OCI-LY1 (cell line): Measurements from ENCODE around the gene CLEC4E.

Experiments used
- H2AFZ ChIP-seq: fragments of 200-600 bp; sonication (generic), shearing (Covaris generic); 2 replicates; pipeline ENCODE4 v1.6.0; 2014; ENCODE audit warnings: antibody characterized with exemption, mild to moderate bottlenecking, low read length
- H3F3A ChIP-seq: fragments of 200-600 bp; sonication (generic), shearing (Covaris generic); 2 replicates; pipeline ENCODE4 v1.6.0; 2014; ENCODE audit warnings: mild to moderate bottlenecking, antibody characterized with exemption, low read length, moderate library complexity; ENCODE audit not compliant: insufficient read depth
- H3K27ac ChIP-seq: fragments of 200-600 bp; sonication (generic); 2 replicates; pipeline ENCODE4 v1.5.1; 2014; ENCODE audit warnings: low read length, mixed run types, mild to moderate bottlenecking, low read depth; ENCODE audit not compliant: poor library complexity, severe bottlenecking
- H3K27me3 ChIP-seq: fragments of 200-600 bp; sonication (generic); 2 replicates; pipeline ENCODE4 v1.6.0; 2014; ENCODE audit warnings: antibody characterized with exemption, mild to moderate bottlenecking, low read length, moderate library complexity; ENCODE audit not compliant: insufficient read depth
- H3K36me3 ChIP-seq: fragments of 200-600 bp; sonication (generic); 2 replicates; pipeline ENCODE4 v1.6.1; 2014; ENCODE audit warnings: mild to moderate bottlenecking, antibody characterized with exemption, low read length, moderate library complexity, mixed read lengths; ENCODE audit not compliant: insufficient read depth
- H3K4me1 ChIP-seq: fragments of 200-600 bp; sonication (generic); 2 replicates; pipeline ENCODE4 v1.5.1; 2014; ENCODE audit warnings: mild to moderate bottlenecking, low read length, moderate library complexity; ENCODE audit not compliant: insufficient read depth, severe bottlenecking
- H3K4me2 ChIP-seq: fragments of 200-600 bp; sonication (generic), shearing (Covaris generic); 2 replicates; pipeline ENCODE4 v1.6.1; 2014; ENCODE audit warnings: low read length
- H3K4me3 ChIP-seq: fragments of 200-600 bp; sonication (generic); 2 replicates; pipeline ENCODE4 v1.5.1; 2014; ENCODE audit warnings: low read length, low read depth, mild to moderate bottlenecking, mixed read lengths; ENCODE audit not compliant: poor library complexity, severe bottlenecking
- H3K79me2 ChIP-seq: fragments of 200-600 bp; shearing (Covaris generic); 2 replicates; pipeline ENCODE4 v1.6.1; 2016; ENCODE audit warnings: mixed run types, low read length, mixed read lengths; ENCODE audit not compliant: insufficient read depth
- H3K9ac ChIP-seq: fragments of 200-600 bp; sonication (generic), shearing (Covaris generic); 2 replicates; pipeline ENCODE4 v1.6.1; 2014; ENCODE audit warnings: mild to moderate bottlenecking, low read length, mixed read lengths
- H3K9me2 ChIP-seq: fragments of 200-600 bp; sonication (generic), shearing (Covaris generic); 2 replicates; pipeline ENCODE4 v1.6.1; 2014; ENCODE audit warnings: low read depth, mild to moderate bottlenecking, low read length, mixed read lengths
- H3K9me3 ChIP-seq: fragments of 200-600 bp; shearing (Covaris generic); 2 replicates; pipeline ENCODE4 v1.6.1; 2014; ENCODE audit warnings: low read length, mixed read lengths
- H4K20me1 ChIP-seq: fragments of 200-600 bp; sonication (generic), shearing (Covaris generic); 2 replicates; pipeline ENCODE4 v1.6.0; 2016; ENCODE audit warnings: mild to moderate bottlenecking, low read length; ENCODE audit not compliant: insufficient read depth
- EZH2 ChIP-seq: fragments of 200-600 bp; sonication (generic), shearing (Covaris generic); IDR thresholded peaks from 2 replicates; pipeline ENCODE4 v1.8.0; 2017; ENCODE audit warnings: borderline replicate concordance, mixed run types, mild to moderate bottlenecking, antibody characterized with exemption, low read length, moderate library complexity, mixed read lengths
- TF ChIP-seq, protein P1 (sequence below): fragments of 200-600 bp; sonication (generic), shearing (Covaris generic); IDR thresholded peaks from 2 replicates; pipeline ENCODE4 v1.5.1; 2017; ENCODE audit warnings: mild to moderate bottlenecking, antibody characterized with exemption, low read length, moderate library complexity, mixed read lengths

CLEC4E gene

DNA sequence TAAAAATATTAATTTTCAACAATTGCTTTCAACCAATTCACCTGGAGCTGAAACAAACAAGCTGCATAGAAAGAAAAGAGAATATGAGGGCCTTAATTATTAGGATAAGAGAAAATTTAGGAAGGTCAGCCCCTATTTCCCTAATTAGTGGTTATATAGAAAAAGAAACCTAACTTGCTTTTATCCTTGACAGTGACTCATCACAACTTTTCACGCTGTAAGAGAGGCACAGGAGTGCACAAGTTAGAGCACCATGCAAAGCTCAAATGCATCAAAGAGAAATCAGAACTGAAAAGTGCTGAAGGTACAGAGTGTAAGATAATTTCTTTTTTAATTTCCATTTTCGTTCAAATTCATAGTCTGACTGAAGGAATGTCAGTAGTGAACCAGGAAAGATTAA is 22.7 kb downstream of the CLEC4E start:
- Histone ChIP-seq H3K4me2 (no peak overlapping the region), H2AFZ (no peak overlapping the region), H4K20me1 (no peaks in the 10 kb centered on the region), H3K27me3 (no peaks in the 10 kb centered on the region), H3K27ac (no peak overlapping the region), H3K36me3 (no peaks in the 10 kb centered on the region), H3K79me2 (no peaks in the 10 kb centered on the region), H3K9me3 (no peaks in the 10 kb centered on the region), H3K4me1 (no peaks in the 10 kb centered on the region), H3K4me3 (no peak overlapping the region), H3K9ac (no peak overlapping the region), H3K9me2 (no peaks in the 10 kb centered on the region), H3F3A (no peaks in the 10 kb centered on the region)
- TF ChIP-seq, protein P1, sequence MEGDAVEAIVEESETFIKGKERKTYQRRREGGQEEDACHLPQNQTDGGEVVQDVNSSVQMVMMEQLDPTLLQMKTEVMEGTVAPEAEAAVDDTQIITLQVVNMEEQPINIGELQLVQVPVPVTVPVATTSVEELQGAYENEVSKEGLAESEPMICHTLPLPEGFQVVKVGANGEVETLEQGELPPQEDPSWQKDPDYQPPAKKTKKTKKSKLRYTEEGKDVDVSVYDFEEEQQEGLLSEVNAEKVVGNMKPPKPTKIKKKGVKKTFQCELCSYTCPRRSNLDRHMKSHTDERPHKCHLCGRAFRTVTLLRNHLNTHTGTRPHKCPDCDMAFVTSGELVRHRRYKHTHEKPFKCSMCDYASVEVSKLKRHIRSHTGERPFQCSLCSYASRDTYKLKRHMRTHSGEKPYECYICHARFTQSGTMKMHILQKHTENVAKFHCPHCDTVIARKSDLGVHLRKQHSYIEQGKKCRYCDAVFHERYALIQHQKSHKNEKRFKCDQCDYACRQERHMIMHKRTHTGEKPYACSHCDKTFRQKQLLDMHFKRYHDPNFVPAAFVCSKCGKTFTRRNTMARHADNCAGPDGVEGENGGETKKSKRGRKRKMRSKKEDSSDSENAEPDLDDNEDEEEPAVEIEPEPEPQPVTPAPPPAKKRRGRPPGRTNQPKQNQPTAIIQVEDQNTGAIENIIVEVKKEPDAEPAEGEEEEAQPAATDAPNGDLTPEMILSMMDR = no peak
- TF ChIP-seq EZH2 = no peak

- Histone ChIP-seq H3K4me1 (peaks cover 12% of the 10 kb centered on the region), H3F3A (no peaks in the 10 kb centered on the region), H2AFZ (no peak within 1 kb of the TSS), H3K27ac (no peak within 1 kb of the TSS), H4K20me1 (no peaks in the 10 kb centered on the region), H3K4me2 (no peak within 1 kb of the TSS), H3K4me3 (no peak within 1 kb of the TSS), H3K27me3 (no peaks in the 10 kb centered on the region), H3K79me2 (no peaks in the 10 kb centered on the region), H3K9ac (no peak within 1 kb of the TSS), H3K36me3 (no peaks in the 10 kb centered on the region), H3K9me2 (no peaks in the 10 kb centered on the region), H3K9me3 (no peaks in the 10 kb centered on the region)
- no peak for TF ChIP-seq EZH2
- TF ChIP-seq, protein P1 = no peak
These were observed 27.4 kb downstream of the CLEC4E start, which contains the start of gene CLEC4D for GRCh38 chr12:8513256-8513655. TSS of gene CLEC4D (plus strand) at chr12:8513503. CDS start at chr12:8513733, 230 bp downstream.

- Histone ChIP-seq H3K27ac (no peak overlapping the region), H4K20me1 (no peaks in the 10 kb centered on the region), H3K4me1 (peaks cover 12% of the 10 kb centered on the region), H3K9me2 (no peaks in the 10 kb centered on the region), H3K4me3 (no peak overlapping the region), H3K36me3 (no peaks in the 10 kb centered on the region), H3F3A (no peaks in the 10 kb centered on the region), H2AFZ (no peak overlapping the region), H3K79me2 (no peaks in the 10 kb centered on the region), H3K9me3 (no peaks in the 10 kb centered on the region), H3K9ac (no peak overlapping the region), H3K27me3 (no peaks in the 10 kb centered on the region; the same call in 1 of the 2 replicates), H3K4me2 (no peak overlapping the region)
- TF ChIP-seq EZH2 = no peak
- TF ChIP-seq, protein P1 = no peak
These were observed 31.5 kb downstream of the CLEC4E start for GRCh38 chr12:8508910-8509841.
